Hindlimb muscle (tissue), 1 donor: Measurements from ENCODE around the gene STARD6. TPM values are rescaled to one million over a fixed set of nuclear protein-coding genes. Genes with fewer than 3 reads are reported as not detected.
"Not testable (repeated sequence)": the region's sequence is repeated elsewhere in the genome, so short reads cannot be mapped to it uniquely, and the experiment has no call there.

Experiments used
- DNase-seq: peaks from one replicate; pipeline ENCODE4 v3.0.0-alpha.2; 2013
- polyA plus RNA-seq: library from polyadenylated mRNA; unstranded; fragments of 120-200 nt; gene quantifications from one replicate; pipeline ENCODE4 v1.2.1, GENCODE V29; 2013; ENCODE audit not compliant: insufficient read length

The STARD6 gene
- polyA plus RNA-seq, 1 donor = not detected

- DNase-seq = no peak
Measured at GRCh38 chr18:54335638-54336173, 22.0 kb downstream of the STARD6 start.

GRCh38 chr18:54330768-54331548 lies 26.7 kb downstream of the STARD6 start:
- DNase-seq = no peak

GRCh38 chr18:54329787-54330186 lies 27.9 kb downstream of the STARD6 start:
- DNase-seq = no peak

GRCh38 chr18:54327818-54328217 lies 29.8 kb downstream of the STARD6 start:
- no peak for DNase-seq

GRCh38 chr18:54323970-54324369 lies 33.7 kb downstream of the STARD6 start:
- no peak for DNase-seq

GRCh38 chr18:54323561-54323960 lies 34.1 kb downstream of the STARD6 start:
- no peak for DNase-seq

- no peak for DNase-seq
Measured at GRCh38 chr18:54316071-54316820, 41.4 kb downstream of the STARD6 start.

GRCh38 chr18:54309564-54309963 lies 48.1 kb downstream of the STARD6 start:
- not testable (repeated sequence) for DNase-seq

- DNase-seq = no peak
Measured at GRCh38 chr18:54303408-54303807, 54.2 kb downstream of the STARD6 start.

- not testable (repeated sequence) for DNase-seq
Measured at GRCh38 chr18:54298991-54299390, 58.7 kb downstream of the STARD6 start.

GRCh38 chr18:54296062-54296461 lies 61.6 kb downstream of the STARD6 start:
- DNase-seq = no peak

GRCh38 chr18:54294274-54294673 lies 63.4 kb downstream of the STARD6 start:
- no peak for DNase-seq

GRCh38 chr18:54284981-54285785 lies 72.5 kb downstream of the STARD6 start:
- DNase-seq = no peak

- no peak for DNase-seq
Measured at GRCh38 chr18:54284535-54284934, 73.1 kb downstream of the STARD6 start.

GRCh38 chr18:54280220-54280569 lies 77.5 kb downstream of the STARD6 start:
- no peak for DNase-seq

- DNase-seq = no peak
Measured at GRCh38 chr18:54279477-54280219, 78.0 kb downstream of the STARD6 start.

GRCh38 chr18:54278615-54279014 lies 79.0 kb downstream of the STARD6 start:
- no peak for DNase-seq

- no peak for DNase-seq
Measured at GRCh38 chr18:54277899-54278298, 79.8 kb downstream of the STARD6 start.
